H9 (cell line): Measurements from ENCODE around the gene ZNF680. TPM values are rescaled to one million over a fixed set of nuclear protein-coding genes. Genes with fewer than 3 reads are reported as not detected.
"Not testable (repeated sequence)": the region's sequence is repeated elsewhere in the genome, so short reads cannot be mapped to it uniquely, and the experiment has no call there.

ENCODE experiments used
- DNase-seq: peaks from one replicate; pipeline ENCODE4 v3.0.0-alpha.2; 2017
- H2AFZ ChIP-seq: one replicate; pipeline ENCODE4 v1.6.1; 2013; ENCODE audit warnings: mild to moderate bottlenecking, low read length, control low read depth, moderate library complexity
- H2AK5ac ChIP-seq: 2 replicates; pipeline ENCODE4 v1.6.1; 2013; ENCODE audit warnings: low read length, control low read depth, mixed read lengths; ENCODE audit not compliant: insufficient read length
- H2BK120ac ChIP-seq: one replicate; pipeline ENCODE4 v1.6.1; 2013; ENCODE audit warnings: low read depth, mild to moderate bottlenecking, low read length, control low read depth, inconsistent platforms; ENCODE audit not compliant: poor library complexity, severe bottlenecking
- H2BK12ac ChIP-seq: 2 replicates; pipeline ENCODE4 v1.6.1; 2013; ENCODE audit warnings: low read length, control low read depth, mixed read lengths, low read depth; ENCODE audit not compliant: insufficient read length
- H2BK15ac ChIP-seq: 2 replicates; pipeline ENCODE4 v1.6.1; 2013; ENCODE audit warnings: low read depth, low read length, control low read depth
- H2BK20ac ChIP-seq: one replicate; pipeline ENCODE4 v1.6.1; 2013; ENCODE audit warnings: low read depth, mild to moderate bottlenecking, low read length, control low read depth, inconsistent platforms; ENCODE audit not compliant: poor library complexity, severe bottlenecking
- H2BK5ac ChIP-seq: 2 replicates; pipeline ENCODE4 v1.6.1; 2013; ENCODE audit warnings: low read length, control low read depth, mixed read lengths; ENCODE audit not compliant: insufficient read length
- H3K14ac ChIP-seq: 2 replicates; pipeline ENCODE4 v1.6.1; 2013; ENCODE audit warnings: low read length, control low read depth; ENCODE audit not compliant: insufficient read depth
- H3K18ac ChIP-seq: 2 replicates; pipeline ENCODE4 v1.6.1; 2013; ENCODE audit warnings: low read depth, mild to moderate bottlenecking, mixed read lengths, low read length, control low read depth; ENCODE audit not compliant: insufficient read length
- H3K23ac ChIP-seq: 2 replicates; pipeline ENCODE4 v1.6.1; 2013; ENCODE audit warnings: low read length, control low read depth, mixed read lengths, low read depth; ENCODE audit not compliant: insufficient read length
- H3K23me2 ChIP-seq: 2 replicates; pipeline ENCODE4 v1.6.1; 2013; ENCODE audit warnings: low read depth, mild to moderate bottlenecking, mixed read lengths, low read length, control low read depth; ENCODE audit not compliant: insufficient read length, poor library complexity, severe bottlenecking
- H3K27ac ChIP-seq: 2 replicates; pipeline ENCODE4 v1.5.1; 2013; ENCODE audit warnings: low read length, control low read depth, mixed read lengths, low read depth; ENCODE audit not compliant: insufficient read length
- H3K27me3 ChIP-seq: 2 replicates; pipeline ENCODE4 v1.6.1; 2013; ENCODE audit warnings: low read length, control low read depth, inconsistent platforms; ENCODE audit not compliant: insufficient read depth
- H3K4ac ChIP-seq: 2 replicates; pipeline ENCODE4 v1.6.1; 2013; ENCODE audit warnings: low read depth, mild to moderate bottlenecking, control low read depth, inconsistent platforms, low read length, moderate library complexity
- H3K4me1 ChIP-seq: 2 replicates; pipeline ENCODE4 v1.6.1; 2013; ENCODE audit warnings: low read length, control low read depth, inconsistent platforms; ENCODE audit not compliant: insufficient read depth
- H3K4me2 ChIP-seq: 2 replicates; pipeline ENCODE4 v1.6.1; 2013; ENCODE audit warnings: low read length, control low read depth, mixed read lengths; ENCODE audit not compliant: insufficient read length, insufficient read depth
- H3K56ac ChIP-seq: 2 replicates; pipeline ENCODE4 v1.6.1; 2013; ENCODE audit warnings: low read depth, mild to moderate bottlenecking, mixed read lengths, low read length, control low read depth; ENCODE audit not compliant: insufficient read length
- H3K79me1 ChIP-seq: 2 replicates; pipeline ENCODE4 v1.6.1; 2013; ENCODE audit warnings: low read depth, mild to moderate bottlenecking, moderate library complexity, low read length, control low read depth, inconsistent platforms; ENCODE audit not compliant: insufficient read depth, poor library complexity, severe bottlenecking
- H3K79me2 ChIP-seq: 2 replicates; pipeline ENCODE4 v1.6.1; 2013; ENCODE audit warnings: low read length, control low read depth, inconsistent platforms; ENCODE audit not compliant: insufficient read depth
- H3K9ac ChIP-seq: 2 replicates; pipeline ENCODE4 v1.6.1; 2013; ENCODE audit warnings: low read length, control low read depth, mixed read lengths; ENCODE audit not compliant: insufficient read length; ENCODE audit errors: extremely low read depth
- H3K9me3 ChIP-seq: one replicate; pipeline ENCODE4 v1.6.1; 2013; ENCODE audit warnings: low read depth, low read length, inconsistent platforms; ENCODE audit not compliant: control insufficient read depth
- H3T11ph ChIP-seq: one replicate; pipeline ENCODE4 v1.6.1; 2013; ENCODE audit warnings: mild to moderate bottlenecking, low read length, control low read depth, inconsistent platforms
- H4K20me1 ChIP-seq: one replicate; pipeline ENCODE4 v1.6.1; 2013; ENCODE audit not compliant: control insufficient read depth, insufficient read length, insufficient read depth
- H4K5ac ChIP-seq: 2 replicates; pipeline ENCODE4 v1.6.1; 2013; ENCODE audit warnings: low read depth, mild to moderate bottlenecking, mixed read lengths, low read length, control low read depth; ENCODE audit not compliant: insufficient read length
- H4K8ac ChIP-seq: replicated peaks from 2 replicates; pipeline ENCODE4 v1.6.1; 2013; ENCODE audit warnings: low read length, control low read depth, mixed read lengths, low read depth; ENCODE audit not compliant: insufficient read length
- H4K91ac ChIP-seq: 2 replicates; pipeline ENCODE4 v1.6.1; 2013; ENCODE audit warnings: low read depth, mild to moderate bottlenecking, moderate library complexity, mixed read lengths, low read length, control low read depth; ENCODE audit not compliant: insufficient read length
- H3K27ac Mint-ChIP-seq, 3 experiments: 2 replicates in 2 of 3; 3 replicates in 1 of 3; pipeline ENCODE4 v1.8.0; 2020 to 2021; ENCODE audit warnings: mixed read lengths in 3 of 3, mild to moderate bottlenecking in 1 of 3, moderate library complexity in 1 of 3
- H3K27me3 Mint-ChIP-seq: 2 replicates; pipeline ENCODE4 v1.8.0; 2021; ENCODE audit warnings: low read depth, mild to moderate bottlenecking, moderate library complexity, mixed read lengths
- H3K36me3 Mint-ChIP-seq, 3 experiments: 2 replicates in 2 of 3; 3 replicates in 1 of 3; pipeline ENCODE4 v1.8.0; 2020 to 2021; ENCODE audit warnings: low read depth in 3 of 3, mixed read lengths in 3 of 3; ENCODE audit not compliant: insufficient read depth in 1 of 3
- H3K4me1 Mint-ChIP-seq, 2 experiments: 2 replicates each; pipeline ENCODE4 v1.8.0; 2020; ENCODE audit warnings: mixed read lengths in 2 of 2
- H3K4me3 Mint-ChIP-seq, 2 experiments: 2 replicates in 1 of 2; 3 replicates in 1 of 2; pipeline ENCODE4 v1.8.0; 2020 to 2021; ENCODE audit warnings: mild to moderate bottlenecking in 2 of 2, mixed read lengths in 2 of 2, moderate library complexity in 1 of 2
- H3K9me3 Mint-ChIP-seq, 2 experiments: 2 replicates in 1 of 2; 3 replicates in 1 of 2; pipeline ENCODE4 v1.8.0; 2020; ENCODE audit warnings: mild to moderate bottlenecking in 2 of 2, mixed read lengths in 2 of 2, moderate library complexity in 1 of 2
- WGBS: extraction: QIAGEN DNeasy Blood & Tissue Kit; methylation state at CpG from one replicate; pipeline ENCODE4 v1.1.7; 2013; ENCODE audit warnings: missing lambda C conversion rate, low lambda C conversion rate, mixed read lengths; ENCODE audit not compliant: insufficient read length; ENCODE audit errors: extremely low coverage; 5-methylcytosine and 5-hydroxymethylcytosine counted together
- total RNA-seq: library from RNA; stranded (reverse); gene quantifications from 2 replicates; pipeline ENCODE4 v1.2.1, GENCODE V29; 2021
- TF ChIP-seq, protein P1 (sequence below): fragments of 200-600 bp; sonication (generic); conservative IDR thresholded peaks from 3 replicates; pipeline ENCODE4 v1.8.0; 2021; ENCODE audit warnings: antibody characterized with exemption, mild to moderate bottlenecking

ZNF680 gene
- total RNA-seq, 1 experiment from 2014 or later = 21.3 TPM

DNA sequence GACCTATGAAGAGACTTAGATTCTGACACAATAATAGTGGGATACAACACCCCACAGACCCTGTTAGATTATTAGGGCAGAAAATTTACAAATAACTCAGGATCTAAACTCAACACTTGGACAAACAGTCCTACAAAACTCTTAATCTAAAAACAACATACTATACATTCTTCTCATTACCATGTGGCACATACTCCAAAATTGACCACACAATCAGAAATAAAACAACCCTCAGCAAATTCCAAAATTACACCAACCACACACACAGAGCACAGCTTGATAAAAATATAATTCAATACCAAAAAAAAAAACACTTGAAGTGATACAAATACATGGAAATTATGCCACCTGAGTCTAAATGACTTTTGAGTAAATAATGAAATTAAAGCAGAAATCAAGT lies 7.8 kb downstream of the ZNF680 start:
- H2BK12ac ChIP-seq = no peak overlapping the region
- no peak overlapping the region for H2BK5ac ChIP-seq
- no peak overlapping the region for H3K14ac ChIP-seq
- no peak overlapping the region for H3K4ac ChIP-seq
- Mint-ChIP-seq H3K27ac (no peak overlapping the region), H3K4me1 (peaks cover 7 to 12% of the 10 kb centered on the region in 2 experiments), H3K9me3 (peaks cover 56 to 76% of the 10 kb centered on the region in 2 experiments), H3K4me3 (no peak overlapping the region), H3K36me3 (peaks cover 55 to 62% (median 56%) of the 10 kb centered on the region in 3 experiments), H3K27me3 (no peaks in the 10 kb centered on the region; the same call in 1 of the 2 replicates)
- H2BK120ac ChIP-seq = no peak overlapping the region
- no peak overlapping the region for H3K9ac ChIP-seq
- H3K23me2 ChIP-seq = no peaks in the 10 kb centered on the region
- peaks cover 5% of the 10 kb centered on the region for H3K9me3 ChIP-seq
- H4K5ac ChIP-seq = no peak overlapping the region
- no peak overlapping the region for H2BK20ac ChIP-seq
- no peak overlapping the region for H2BK15ac ChIP-seq
- H3K4me1 ChIP-seq = no peaks in the 10 kb centered on the region
- no peak overlapping the region for H2AFZ ChIP-seq
- H3K23ac ChIP-seq = no peak overlapping the region
- peaks cover 7% of the 10 kb centered on the region; the same call in 1 of the 2 replicates for H3K79me2 ChIP-seq
- H3K18ac ChIP-seq = no peak overlapping the region
- TF ChIP-seq, protein P1, sequence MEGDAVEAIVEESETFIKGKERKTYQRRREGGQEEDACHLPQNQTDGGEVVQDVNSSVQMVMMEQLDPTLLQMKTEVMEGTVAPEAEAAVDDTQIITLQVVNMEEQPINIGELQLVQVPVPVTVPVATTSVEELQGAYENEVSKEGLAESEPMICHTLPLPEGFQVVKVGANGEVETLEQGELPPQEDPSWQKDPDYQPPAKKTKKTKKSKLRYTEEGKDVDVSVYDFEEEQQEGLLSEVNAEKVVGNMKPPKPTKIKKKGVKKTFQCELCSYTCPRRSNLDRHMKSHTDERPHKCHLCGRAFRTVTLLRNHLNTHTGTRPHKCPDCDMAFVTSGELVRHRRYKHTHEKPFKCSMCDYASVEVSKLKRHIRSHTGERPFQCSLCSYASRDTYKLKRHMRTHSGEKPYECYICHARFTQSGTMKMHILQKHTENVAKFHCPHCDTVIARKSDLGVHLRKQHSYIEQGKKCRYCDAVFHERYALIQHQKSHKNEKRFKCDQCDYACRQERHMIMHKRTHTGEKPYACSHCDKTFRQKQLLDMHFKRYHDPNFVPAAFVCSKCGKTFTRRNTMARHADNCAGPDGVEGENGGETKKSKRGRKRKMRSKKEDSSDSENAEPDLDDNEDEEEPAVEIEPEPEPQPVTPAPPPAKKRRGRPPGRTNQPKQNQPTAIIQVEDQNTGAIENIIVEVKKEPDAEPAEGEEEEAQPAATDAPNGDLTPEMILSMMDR = no peak
- no peak overlapping the region for H3K27ac ChIP-seq
- no peak overlapping the region for H2AK5ac ChIP-seq
- no peak overlapping the region for H3K4me2 ChIP-seq
- H4K8ac ChIP-seq = no peak overlapping the region
- no peak overlapping the region for H3T11ph ChIP-seq
- DNase-seq = no peak
- no peak overlapping the region for H3K56ac ChIP-seq
- H3K27me3 ChIP-seq = no peaks in the 10 kb centered on the region
- H3K79me1 ChIP-seq = peaks cover 3% of the 10 kb centered on the region
- H4K91ac ChIP-seq = no peak overlapping the region
- H4K20me1 ChIP-seq = no peaks in the 10 kb centered on the region

DNA sequence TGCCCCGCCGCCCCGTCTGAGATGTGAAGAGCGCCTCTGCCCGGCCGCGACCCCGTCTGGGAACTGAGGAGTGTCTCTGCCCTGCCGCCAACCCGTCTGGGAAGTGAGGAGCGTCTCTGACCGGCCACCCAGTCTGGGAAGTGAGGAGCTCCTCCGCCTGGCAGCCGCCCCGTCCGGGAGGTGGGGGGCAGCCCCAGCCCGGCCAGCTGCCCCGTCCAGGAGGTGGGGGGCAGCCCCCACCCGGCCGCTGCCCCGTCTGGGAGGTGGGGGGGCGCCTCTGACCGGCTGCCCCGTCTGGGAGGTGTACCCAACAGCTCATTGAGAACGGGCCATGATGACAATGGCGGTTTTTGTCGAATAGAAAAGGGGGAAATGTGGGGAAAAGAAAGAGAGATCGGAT lies 8.7 kb downstream of the ZNF680 start:
- H2BK20ac ChIP-seq, H3K18ac ChIP-seq, H3K79me2 ChIP-seq, H2BK12ac ChIP-seq, H3K4ac ChIP-seq, H3K56ac ChIP-seq, H2AFZ ChIP-seq, H4K8ac ChIP-seq, H3K14ac ChIP-seq, H3K9ac ChIP-seq, H3T11ph ChIP-seq, H3K27ac Mint-ChIP-seq, H4K20me1 ChIP-seq, H3K23me2 ChIP-seq, H4K5ac ChIP-seq, H3K23ac ChIP-seq, H2BK5ac ChIP-seq, H3K27me3 ChIP-seq, H4K91ac ChIP-seq, H3K4me2 ChIP-seq, H3K79me1 ChIP-seq, H2BK15ac ChIP-seq, H3K9me3 ChIP-seq, H3K4me3 Mint-ChIP-seq, H3K4me1 ChIP-seq, DNase-seq, H2AK5ac ChIP-seq, H3K27ac ChIP-seq, H2BK120ac ChIP-seq, H3K27me3 Mint-ChIP-seq: not testable (repeated sequence)
- H3K9me3 Mint-ChIP-seq = peaks cover 56 to 82% of the 10 kb centered on the region in 2 experiments
- H3K4me1 Mint-ChIP-seq = peaks cover 7 to 11% of the 10 kb centered on the region in 2 experiments
- no CpG with 5 or more reads among the region's 28 CpGs for WGBS
- H3K36me3 Mint-ChIP-seq = peaks cover 55 to 66% (median 55%) of the 10 kb centered on the region in 3 experiments
